K562 (cell line): ENCODE data around the gene MSANTD1. TPM values are rescaled to one million over a fixed set of nuclear protein-coding genes. Genes with fewer than 3 reads are reported as not detected.
A peak's percentile ranks its signal among the peaks of the same experiment; 100 is the strongest.

Experiments used
- ATF4 ChIP-seq: fragments of 450-650 bp; formaldehyde crosslinking; IDR thresholded peaks from 2 replicates; pipeline ENCODE4 v1.4.0; 2022; ENCODE audit warnings: mild to moderate bottlenecking, moderate library complexity
- DIDO1 ChIP-seq: fragments of 450-650 bp; IDR thresholded peaks from 2 replicates; pipeline ENCODE4 v1.6.1; 2016; ENCODE audit warnings: low read depth, missing biosample characterization, missing genetic modification characterization
- EP400 ChIP-seq: fragments of 450-650 bp; IDR thresholded peaks from 2 replicates; pipeline ENCODE4 v1.6.1; 2017; ENCODE audit warnings: antibody characterized with exemption, mild to moderate bottlenecking, moderate library complexity
- ESRRB ChIP-seq: fragments of 250-450 bp; sonication (Bioruptor Pico); IDR thresholded peaks from 2 replicates; pipeline ENCODE4 v1.5.0; 2020; ENCODE audit warnings: mild to moderate bottlenecking, moderate library complexity, borderline replicate concordance
- MCM3 ChIP-seq: fragments of 450-650 bp; IDR thresholded peaks from 2 replicates; pipeline ENCODE4 v1.6.1; 2016
- NCOA6 ChIP-seq: fragments of 450-650 bp; IDR thresholded peaks from 2 replicates; pipeline ENCODE4 v1.6.1; 2017; ENCODE audit warnings: mild to moderate bottlenecking
- POLR2AphosphoS5 ChIP-seq: IDR thresholded peaks from 2 replicates; pipeline ENCODE4 v1.6.1; 2011; ENCODE audit warnings: mild to moderate bottlenecking, low read depth, low read length, moderate library complexity; ENCODE audit not compliant: control insufficient read depth, insufficient read depth
- RBBP5 ChIP-seq: fragments of 200-600 bp; sonication (generic); IDR thresholded peaks from 2 replicates; pipeline ENCODE4 v1.6.1; 2012; ENCODE audit warnings: borderline replicate concordance, mild to moderate bottlenecking, low read length, control low read depth, inconsistent platforms; ENCODE audit not compliant: insufficient read depth, poor library complexity, severe bottlenecking
- RERE ChIP-seq: sonication (generic); formaldehyde crosslinking; IDR thresholded peaks from 2 replicates; pipeline ENCODE4 v1.8.0; 2023; ENCODE audit warnings: missing genetic modification reagents, mild to moderate bottlenecking, borderline replicate concordance
- UBTF ChIP-seq, 2 experiments: IDR thresholded peaks; 2 replicates each; pipeline ENCODE4 v1.6.1; 2012; ENCODE audit warnings: improper control_type of control experiment in 2 of 2, low read depth in 2 of 2, low read length in 2 of 2, borderline replicate concordance in 1 of 2
- ZBTB11 ChIP-seq, 3 experiments: fragments of 200-800 bp in 1 of 3; fragments of 250-450 bp in 1 of 3; fragments of 450-650 bp in 1 of 3; sonication (Bioruptor Pico) in 1 of 3; sonication (Bioruptor generic) in 1 of 3; formaldehyde crosslinking in 1 of 3; IDR thresholded peaks; 2 replicates each; pipeline versions ENCODE4 v1.6.1 to v1.8.0; 2016 to 2022; ENCODE audit warnings: mild to moderate bottlenecking in 2 of 3, missing genetic modification characterization in 2 of 3, missing compliant biosample characterization in 1 of 3, moderate library complexity in 1 of 3
- ZNF354B ChIP-seq: fragments of 250-450 bp; sonication (Bioruptor Pico); IDR thresholded peaks from 2 replicates; pipeline ENCODE4 v1.4.0; 2020
- polyA plus RNA-seq, 8 experiments: library from polyadenylated mRNA; depleted of rRNA in 4 of 8; stranded (reverse) in 5 of 8; unstranded in 3 of 8; fragments of >200 nt; fragmentation: Nextera tagmentation in 2 of 8; fragmentation: Illumina TruSeq in 1 of 8; extraction: Ambion mirVana in 2 of 8; extraction: Trizol in 1 of 8; gene quantifications; 2 replicates each; pipeline versions ENCODE4 v1.2.1 to v1.2.3, GENCODE V29; 2011 to 2014; ENCODE audit warnings: inconsistent platforms in 1 of 8, missing spikeins in 1 of 8
- total RNA-seq, 7 experiments: library from RNA; depleted of rRNA in 6 of 7; stranded (reverse); fragments of >200 nt in 6 of 7; fragmentation: Illumina TruSeq in 2 of 7; extraction: Trizol in 2 of 7; gene quantifications; 2 replicates each; pipeline versions ENCODE4 v1.2.1 to v1.2.3, GENCODE V29; 2011 to 2021; ENCODE audit warnings: low replicate concordance in 1 of 7

MSANTD1 gene
- total and polyA plus RNA-seq, 9 of the 15 experiments (the other 6 are each of a cell fraction or from before 2014, with no cell fraction given) = 0.04 to 0.09 (median 0.07) TPM; not detected in 6

- no peak for TF ChIP-seq RERE
- no peak for TF ChIP-seq RBBP5
- no peak for TF ChIP-seq EP400
- no peak for TF ChIP-seq ATF4 (CRISPR knock-in tag)
- TF ChIP-seq ZNF354B (CRISPR knock-in tag) = no peak
- TF ChIP-seq UBTF (IDR thresholded peaks at IDR 0.05; ENCODE audit: borderline replicate concordance in 1 of 2, low read depth in 2 of 2, low read length in 2 of 2) = peak in 1 of 2 experiments; percentile 29; a peak in 1 of 4 replicates
- no peak for TF ChIP-seq ESRRB (CRISPR knock-in tag)
- TF ChIP-seq MCM3 = no peak
- peak in 2 of 3 experiments; percentile 24 to 87; a peak in 2 of 6 replicates for TF ChIP-seq ZBTB11 (CRISPR knock-in tag; IDR thresholded peaks at IDR 0.05)
- no peak for TF ChIP-seq POLR2AphosphoS5
- TF ChIP-seq DIDO1 (tag) = no peak
- TF ChIP-seq NCOA6 = peak; percentile 84
Observed at GRCh38 chr4:3292571-3293400, 43.8 kb downstream of the MSANTD1 start, which contains the start of gene RGS12 (continued).
